ENCODE data around the gene LARP4B. TPM values are rescaled to one million over a fixed set of nuclear protein-coding genes. Genes with fewer than 3 reads are reported as not detected.

LARP4B gene
- total RNA-seq, 1 donor from 2014 or later = 78.3 TPM

- DNase-seq (ENCODE audit: extremely low spot score in 2 of 2) = peak in 1 of 2 donors; percentile 55
- Histone ChIP-seq H3K4me3 (no peak overlapping the region), H3K4me1 (no peaks in the 10 kb centered on the region), H3K36me3 (no peaks in the 10 kb centered on the region), H3K27ac (no peak overlapping the region), H3K27me3 (no peaks in the 10 kb centered on the region), H3K9me3 (no peaks in the 10 kb centered on the region)
- TF ChIP-seq POLR2A (IDR thresholded peaks at IDR 0.05) (no peak), POLR2AphosphoS5 (IDR thresholded peaks at IDR 0.05; ENCODE audit: insufficient read depth in 1 of 2, low read depth in 1 of 2) (no peak), CTCF (IDR thresholded peaks at IDR 0.05) (no peak)
- intact Hi-C loops (cut with DNase I) = no loop called here
Measured at GRCh38 chr10:777913-778479, 153.5 kb downstream of the LARP4B start.

GRCh38 chr10:776772-777171, 154.7 kb downstream of the LARP4B start:
- no peaks in the 10 kb centered on the region for H3K4me1 ChIP-seq
- TF ChIP-seq POLR2AphosphoS5 (IDR thresholded peaks at IDR 0.05; ENCODE audit: insufficient read depth in 1 of 2, low read depth in 1 of 2) (no peak), CTCF (IDR thresholded peaks at IDR 0.05) (no peak), POLR2A (IDR thresholded peaks at IDR 0.05) (no peak)
- H3K27ac ChIP-seq = no peak overlapping the region
- no peaks in the 10 kb centered on the region for H3K36me3 ChIP-seq
- H3K4me3 ChIP-seq = no peak overlapping the region
- no peaks in the 10 kb centered on the region for H3K9me3 ChIP-seq
- intact Hi-C loops (cut with DNase I) = no loop called here
- peak in 1 of 2 donors; percentile 61 for DNase-seq (ENCODE audit: extremely low spot score in 2 of 2)
- H3K27me3 ChIP-seq = no peaks in the 10 kb centered on the region

GRCh38 chr10:775245-776075, 156.0 kb downstream of the LARP4B start:
- Histone ChIP-seq H3K27me3 (no peaks in the 10 kb centered on the region), H3K9me3 (no peaks in the 10 kb centered on the region), H3K36me3 (no peaks in the 10 kb centered on the region), H3K27ac (no peak overlapping the region), H3K4me1 (no peaks in the 10 kb centered on the region), H3K4me3 (no peak overlapping the region)
- TF ChIP-seq CTCF (IDR thresholded peaks at IDR 0.05) (no peak), POLR2AphosphoS5 (IDR thresholded peaks at IDR 0.05; ENCODE audit: insufficient read depth in 1 of 2, low read depth in 1 of 2) (no peak), POLR2A (IDR thresholded peaks at IDR 0.05) (no peak)
- intact Hi-C loops (cut with DNase I) = no loop called here
- peak; percentile 76 to 85 for DNase-seq (ENCODE audit: extremely low spot score in 2 of 2)

GRCh38 chr10:774661-775244, 156.8 kb downstream of the LARP4B start:
- peak in 1 of 2 donors; percentile 70 for DNase-seq (ENCODE audit: extremely low spot score in 2 of 2)
- no peaks in the 10 kb centered on the region for H3K36me3 ChIP-seq
- H3K9me3 ChIP-seq = no peaks in the 10 kb centered on the region
- H3K4me3 ChIP-seq = no peak overlapping the region
- no peak overlapping the region for H3K27ac ChIP-seq
- intact Hi-C loops (cut with DNase I) = no loop called here
- no peaks in the 10 kb centered on the region for H3K27me3 ChIP-seq
- no peaks in the 10 kb centered on the region for H3K4me1 ChIP-seq
- TF ChIP-seq POLR2AphosphoS5 (IDR thresholded peaks at IDR 0.05; ENCODE audit: insufficient read depth in 1 of 2, low read depth in 1 of 2) (no peak), CTCF (IDR thresholded peaks at IDR 0.05) (no peak), POLR2A (IDR thresholded peaks at IDR 0.05) (no peak)

All from vagina (tissue), 2 donors.